GM23338 (cell line): Measurements from ENCODE around the gene GBF1. TPM values are rescaled to one million over a fixed set of nuclear protein-coding genes. Genes with fewer than 3 reads are reported as not detected.
A peak's percentile ranks its signal among the peaks of the same experiment; 100 is the strongest.

Source experiments
- ATAC-seq: fragments of 200-7000 bp; cut with Tn5 transposase; 3 replicates; pipeline ENCODE4 v1.9.1; 2020
- DNase-seq: peaks from one replicate; pipeline ENCODE4 v3.0.0-alpha.2; 2015; ENCODE audit warnings: low spot score
- H2AFZ ChIP-seq: fragments of 200-600 bp; sonication (generic); 2 replicates; pipeline ENCODE4 v1.8.0; 2016; ENCODE audit warnings: antibody characterized with exemption, mild to moderate bottlenecking, moderate library complexity
- H3F3A ChIP-seq: fragments of 200-600 bp; sonication (generic); replicated peaks from 2 replicates; pipeline ENCODE4 v1.8.0; 2017; ENCODE audit warnings: antibody characterized with exemption, mixed run types, low read depth
- H3K27ac ChIP-seq: fragments of 200-600 bp; sonication (generic); 2 replicates; pipeline ENCODE4 v1.6.1; 2016; ENCODE audit warnings: low read depth
- H3K27me3 ChIP-seq: fragments of 200-600 bp; sonication (generic); 2 replicates; pipeline ENCODE4 v1.8.0; 2016; ENCODE audit warnings: mild to moderate bottlenecking, mixed run types, moderate library complexity; ENCODE audit not compliant: insufficient read depth
- H3K36me3 ChIP-seq: fragments of 200-600 bp; sonication (generic); 2 replicates; pipeline ENCODE4 v1.8.0; 2016; ENCODE audit warnings: mild to moderate bottlenecking; ENCODE audit not compliant: insufficient read depth
- H3K4me1 ChIP-seq: fragments of 200-600 bp; sonication (generic); 2 replicates; pipeline ENCODE4 v1.8.0; 2016; ENCODE audit warnings: mild to moderate bottlenecking, moderate library complexity; ENCODE audit not compliant: insufficient read depth
- H3K4me2 ChIP-seq: fragments of 200-600 bp; sonication (generic); 2 replicates; pipeline ENCODE4 v1.7.1; 2017; ENCODE audit warnings: mixed run types
- H3K4me3 ChIP-seq: fragments of 200-600 bp; sonication (generic); 2 replicates; pipeline ENCODE4 v1.6.1; 2016; ENCODE audit warnings: mixed run types
- H3K79me2 ChIP-seq: fragments of 200-600 bp; sonication (generic); replicated peaks from 2 replicates; pipeline ENCODE4 v1.8.0; 2017; ENCODE audit warnings: mild to moderate bottlenecking; ENCODE audit not compliant: insufficient read depth
- H3K9me2 ChIP-seq: fragments of 200-600 bp; sonication (generic); 2 replicates; pipeline ENCODE4 v1.8.0; 2017; ENCODE audit not compliant: insufficient read depth
- H4K20me1 ChIP-seq: fragments of 200-600 bp; sonication (generic); replicated peaks from 2 replicates; pipeline ENCODE4 v1.8.0; 2017; ENCODE audit warnings: mild to moderate bottlenecking; ENCODE audit not compliant: insufficient read depth
- H3K27ac Mint-ChIP-seq: 2 replicates; pipeline ENCODE4 v1.8.0; 2020; ENCODE audit warnings: inconsistent platforms, mild to moderate bottlenecking, moderate library complexity, mixed read lengths
- H3K27me3 Mint-ChIP-seq: 3 replicates; pipeline ENCODE4 v1.8.0; 2022; ENCODE audit warnings: low read depth, mild to moderate bottlenecking, moderate library complexity, mixed read lengths, inconsistent platforms; ENCODE audit not compliant: insufficient read depth, poor library complexity
- H3K36me3 Mint-ChIP-seq: 3 replicates; pipeline ENCODE4 v1.8.0; 2021; ENCODE audit warnings: low read depth, mild to moderate bottlenecking, inconsistent platforms, moderate library complexity, mixed read lengths
- H3K4me1 Mint-ChIP-seq: 3 replicates; pipeline ENCODE4 v1.8.0; 2020; ENCODE audit warnings: mild to moderate bottlenecking, inconsistent platforms, mixed read lengths
- H3K4me3 Mint-ChIP-seq: 3 replicates; pipeline ENCODE4 v1.8.0; 2021; ENCODE audit warnings: moderate library complexity, mild to moderate bottlenecking, inconsistent platforms, mixed read lengths
- H3K9me3 Mint-ChIP-seq: 3 replicates; pipeline ENCODE4 v1.8.0; 2020; ENCODE audit warnings: moderate library complexity, mild to moderate bottlenecking, inconsistent platforms, mixed read lengths
- CREB1 ChIP-seq: fragments of 250-450 bp; sonication (Bioruptor Pico); IDR thresholded peaks from 2 replicates; pipeline ENCODE4 v1.5.0; 2020; ENCODE audit warnings: low read depth, mild to moderate bottlenecking, moderate library complexity
- ETS1 ChIP-seq: IDR thresholded peaks from 2 replicates; pipeline ENCODE4 v1.6.1; 2016; ENCODE audit warnings: antibody characterized with exemption
- EZH2phosphoT487 ChIP-seq: fragments of 200-600 bp; sonication (generic); IDR thresholded peaks from one replicate; pipeline ENCODE4 v1.8.1; 2018; ENCODE audit warnings: antibody characterized with exemption; ENCODE audit not compliant: unreplicated experiment
- JUNB ChIP-seq: IDR thresholded peaks from one replicate; pipeline ENCODE4 v1.6.1; 2016; ENCODE audit warnings: antibody characterized with exemption; ENCODE audit not compliant: unreplicated experiment
- NANOG ChIP-seq: IDR thresholded peaks from 2 replicates; pipeline ENCODE4 v1.6.1; 2016; ENCODE audit warnings: antibody characterized with exemption, borderline replicate concordance
- POLR2AphosphoS5 ChIP-seq: IDR thresholded peaks from 2 replicates; pipeline ENCODE4 v1.6.1; 2016; ENCODE audit warnings: antibody characterized with exemption, low read depth
- REST ChIP-seq: IDR thresholded peaks from one replicate; pipeline ENCODE4 v1.6.1; 2018; ENCODE audit warnings: antibody characterized with exemption; ENCODE audit not compliant: unreplicated experiment
- STAT1 ChIP-seq: IDR thresholded peaks from one replicate; pipeline ENCODE4 v1.6.1; 2016; ENCODE audit warnings: antibody characterized with exemption; ENCODE audit not compliant: unreplicated experiment
- ZNF114 ChIP-seq: fragments of 250-450 bp; sonication (Bioruptor Pico); IDR thresholded peaks from 2 replicates; pipeline ENCODE4 v1.5.0; 2020; ENCODE audit warnings: mild to moderate bottlenecking, moderate library complexity
- ZNF331 ChIP-seq: fragments of 250-450 bp; sonication (Bioruptor Pico); IDR thresholded peaks from 2 replicates; pipeline ENCODE4 v1.5.0; 2020; ENCODE audit warnings: low read depth, mild to moderate bottlenecking, moderate library complexity
- ZNF462 ChIP-seq: fragments of 250-450 bp; sonication (Bioruptor Pico); IDR thresholded peaks from 2 replicates; pipeline ENCODE4 v1.5.0; 2020; ENCODE audit warnings: mild to moderate bottlenecking, moderate library complexity
- polyA plus RNA-seq: library from polyadenylated mRNA; unstranded; fragments of >200 nt; fragmentation: Nextera tagmentation; extraction: Ambion mirVana; gene quantifications from 2 replicates; pipeline ENCODE4 v1.2.1, GENCODE V29; 2016
- total RNA-seq: library from RNA; depleted of rRNA; stranded (reverse); fragments of >200 nt; shearing (Covaris generic); gene quantifications from 2 replicates; pipeline ENCODE4 v1.2.3, GENCODE V29; 2014

The GBF1 gene
- total and polyA plus RNA-seq, 2 experiments from 2014 or later: 6.5 to 27.2 TPM

GRCh38 chr10:102262744-102263370 lies 17.5 kb downstream of the GBF1 start:
- no peak overlapping the region for H3K4me2 ChIP-seq
- H4K20me1 ChIP-seq: peaks cover 15% of the 10 kb centered on the region
- no peaks in the 10 kb centered on the region for H3F3A ChIP-seq
- no peaks in the 10 kb centered on the region for H3K27me3 ChIP-seq
- peaks cover 1% of the 10 kb centered on the region; the same call in 1 of the 2 replicates for H3K79me2 ChIP-seq
- no peak overlapping the region for H3K4me3 ChIP-seq
- TF ChIP-seq EZH2phosphoT487 (no peak), ZNF462 (CRISPR knock-in tag) (no peak), NANOG (no peak)
- Mint-ChIP-seq H3K36me3 (peaks cover 9% of the 10 kb centered on the region; the same call in 2 of the 3 replicates), H3K27ac (no peak overlapping the region), H3K4me1 (peaks cover 8% of the 10 kb centered on the region; the same call in 2 of the 3 replicates), H3K4me3 (no peak overlapping the region), H3K9me3 (no peaks in the 10 kb centered on the region), H3K27me3 (no peaks in the 10 kb centered on the region)
- no peaks in the 10 kb centered on the region for H3K36me3 ChIP-seq
- ATAC-seq (no peak), DNase-seq (no peak)
- H3K9me2 ChIP-seq: no peaks in the 10 kb centered on the region
- H3K4me1 ChIP-seq: peaks cover 5% of the 10 kb centered on the region
- H3K27ac ChIP-seq: 0 out of 2 replicates have a peak overlapping the region, but pooled peaks have one; percentile 12
- no peak overlapping the region for H2AFZ ChIP-seq

- Histone ChIP-seq H3K9me2 (no peaks in the 10 kb centered on the region), H4K20me1 (peaks cover 15% of the 10 kb centered on the region), H2AFZ (no peak overlapping the region), H3F3A (no peaks in the 10 kb centered on the region), H3K4me2 (no peak overlapping the region), H3K27me3 (no peaks in the 10 kb centered on the region), H3K27ac (no peak overlapping the region), H3K4me1 (peaks cover 5% of the 10 kb centered on the region), H3K36me3 (no peaks in the 10 kb centered on the region), H3K4me3 (no peak overlapping the region), H3K79me2 (no peaks in the 10 kb centered on the region; the same call in 1 of the 2 replicates)
- DNase-seq (no peak), ATAC-seq (no peak)
- Mint-ChIP-seq H3K27ac (no peak overlapping the region), H3K9me3 (no peaks in the 10 kb centered on the region), H3K4me3 (no peak overlapping the region), H3K4me1 (peaks cover 8% of the 10 kb centered on the region; the same call in 2 of the 3 replicates), H3K36me3 (peaks cover 9% of the 10 kb centered on the region; the same call in 2 of the 3 replicates), H3K27me3 (no peaks in the 10 kb centered on the region)
- no peak for TF ChIP-seq ZNF114 (CRISPR knock-in tag)
- no peak for TF ChIP-seq ETS1
- TF ChIP-seq EZH2phosphoT487: no peak
- TF ChIP-seq NANOG: no peak
- TF ChIP-seq JUNB: no peak
- no peak for TF ChIP-seq CREB1 (CRISPR knock-in tag)
- TF ChIP-seq STAT1: no peak
- no peak for TF ChIP-seq ZNF331 (CRISPR knock-in tag)
- no peak for TF ChIP-seq POLR2AphosphoS5
- TF ChIP-seq REST: no peak
These were observed 19.0 kb downstream of the GBF1 start for GRCh38 chr10:102264371-102264770.
